ENCODE measurements around the gene TMED8.

Gene TMED8

DNA sequence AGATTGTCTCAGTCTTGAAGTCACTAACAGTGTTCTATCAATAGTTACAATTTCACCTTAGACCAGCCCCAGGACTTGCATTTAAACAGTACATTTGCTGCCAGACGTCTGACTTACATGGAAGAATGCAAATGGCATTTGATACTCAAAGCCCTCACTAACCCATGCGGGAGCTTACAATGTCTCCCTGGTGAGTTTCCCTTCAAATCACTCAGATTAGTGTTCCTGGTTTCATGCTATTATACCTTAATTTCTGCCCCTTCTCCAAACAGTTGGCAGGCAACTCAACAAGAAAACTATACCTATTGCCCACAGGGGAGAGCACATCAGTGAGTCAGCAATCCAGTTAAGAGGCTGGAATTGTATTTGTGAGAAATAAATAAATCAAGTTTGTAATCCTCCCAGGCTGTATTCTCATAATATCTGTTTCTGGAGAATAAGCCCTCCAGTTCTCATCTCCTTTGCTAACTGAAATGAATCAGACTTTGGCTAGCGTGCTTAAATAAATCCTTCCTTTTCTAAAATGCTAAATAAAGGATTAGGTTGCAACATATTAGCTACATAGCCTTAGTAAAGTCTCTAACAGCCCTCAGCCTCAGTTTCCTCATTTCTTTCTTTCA is 32.4 kb downstream of the TMED8 start:
- intact Hi-C loops (cut with DNase I; ENCODE audit: low total_unique reads), result no loop called here
- TF ChIP-seq, protein P1, sequence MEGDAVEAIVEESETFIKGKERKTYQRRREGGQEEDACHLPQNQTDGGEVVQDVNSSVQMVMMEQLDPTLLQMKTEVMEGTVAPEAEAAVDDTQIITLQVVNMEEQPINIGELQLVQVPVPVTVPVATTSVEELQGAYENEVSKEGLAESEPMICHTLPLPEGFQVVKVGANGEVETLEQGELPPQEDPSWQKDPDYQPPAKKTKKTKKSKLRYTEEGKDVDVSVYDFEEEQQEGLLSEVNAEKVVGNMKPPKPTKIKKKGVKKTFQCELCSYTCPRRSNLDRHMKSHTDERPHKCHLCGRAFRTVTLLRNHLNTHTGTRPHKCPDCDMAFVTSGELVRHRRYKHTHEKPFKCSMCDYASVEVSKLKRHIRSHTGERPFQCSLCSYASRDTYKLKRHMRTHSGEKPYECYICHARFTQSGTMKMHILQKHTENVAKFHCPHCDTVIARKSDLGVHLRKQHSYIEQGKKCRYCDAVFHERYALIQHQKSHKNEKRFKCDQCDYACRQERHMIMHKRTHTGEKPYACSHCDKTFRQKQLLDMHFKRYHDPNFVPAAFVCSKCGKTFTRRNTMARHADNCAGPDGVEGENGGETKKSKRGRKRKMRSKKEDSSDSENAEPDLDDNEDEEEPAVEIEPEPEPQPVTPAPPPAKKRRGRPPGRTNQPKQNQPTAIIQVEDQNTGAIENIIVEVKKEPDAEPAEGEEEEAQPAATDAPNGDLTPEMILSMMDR (IDR thresholded peaks at IDR 0.05), result no peak
- Histone ChIP-seq H3K36me3 (peaks cover 34 to 50% (median 36%) of the 10 kb centered on the region in 3 donors), H3K27me3 (no peaks in the 10 kb centered on the region), H3K4me1 (no peaks in the 10 kb centered on the region), H3K4me3 (no peak overlapping the region), H3K27ac (no peak overlapping the region), H3K9me3 (no peaks in the 10 kb centered on the region)
- no peak for DNase-seq

DNA sequence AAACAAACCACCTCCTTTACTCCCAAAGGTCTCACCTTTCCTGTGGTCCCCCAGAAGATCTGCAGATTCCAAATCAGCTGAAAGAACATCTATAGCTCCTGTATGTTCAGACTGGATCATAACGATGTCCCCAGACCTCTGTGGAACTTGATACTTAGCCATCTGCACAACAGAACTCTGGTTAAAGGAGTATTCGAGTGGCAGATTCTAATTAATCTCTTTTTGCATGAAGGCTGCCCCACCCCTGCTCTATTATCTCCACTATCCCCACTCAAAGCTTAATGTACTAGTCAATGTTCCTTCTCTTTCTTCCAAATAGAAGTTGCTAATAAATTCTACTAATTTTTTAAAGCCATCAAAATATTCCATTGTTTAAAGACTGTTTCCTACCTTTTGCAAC is 33.2 kb downstream of the TMED8 start:
- no peak for DNase-seq
- TF ChIP-seq, protein P1 (IDR thresholded peaks at IDR 0.05), result no peak
- H3K27me3 ChIP-seq, result no peaks in the 10 kb centered on the region
- H3K4me1 ChIP-seq, result no peaks in the 10 kb centered on the region
- H3K36me3 ChIP-seq, result peaks cover 34 to 54% (median 39%) of the 10 kb centered on the region in 3 donors
- no peak overlapping the region for H3K27ac ChIP-seq
- H3K9me3 ChIP-seq, result no peaks in the 10 kb centered on the region
- H3K4me3 ChIP-seq, result no peak overlapping the region
- intact Hi-C loops (cut with DNase I; ENCODE audit: low total_unique reads), result no loop called here

DNA sequence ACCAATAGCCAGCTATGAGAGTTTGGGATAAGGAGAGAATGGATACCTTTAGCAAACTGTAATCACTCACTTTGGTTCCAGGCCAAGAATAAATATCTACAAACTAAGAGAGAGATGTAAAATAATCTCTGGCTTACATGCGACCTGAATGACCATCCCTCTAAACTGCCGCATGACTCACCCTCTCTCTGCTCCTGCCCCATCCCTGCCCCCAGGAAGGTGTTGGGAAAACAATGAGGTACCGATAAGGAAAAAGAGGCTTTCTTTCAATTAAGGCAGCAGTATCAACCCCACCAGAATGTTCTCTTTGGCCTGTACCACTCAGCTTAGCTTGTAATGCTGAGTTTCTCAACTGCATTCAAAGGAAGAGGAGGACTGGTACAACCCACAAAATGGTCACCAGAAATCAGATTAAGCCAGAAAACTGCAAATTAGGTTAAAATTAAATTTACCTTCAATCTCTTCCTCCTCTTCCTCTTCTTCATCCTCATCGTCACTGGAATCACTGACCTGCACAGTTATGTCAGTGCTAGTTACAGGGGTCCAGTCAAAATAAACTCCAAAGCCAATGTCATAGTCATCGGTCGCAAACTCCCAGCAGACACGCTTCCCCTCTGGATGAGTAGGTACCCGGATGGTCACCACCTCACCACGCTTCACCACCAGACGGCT is 34.0 kb downstream of the TMED8 start:
- no peaks in the 10 kb centered on the region for H3K9me3 ChIP-seq
- intact Hi-C loops (cut with DNase I; ENCODE audit: low total_unique reads), result no loop called here
- TF ChIP-seq, protein P1 (IDR thresholded peaks at IDR 0.05), result no peak
- peaks cover 34 to 62% (median 39%) of the 10 kb centered on the region in 3 donors for H3K36me3 ChIP-seq
- no peak for DNase-seq
- no peaks in the 10 kb centered on the region for H3K4me1 ChIP-seq
- no peak overlapping the region for H3K27ac ChIP-seq
- H3K27me3 ChIP-seq, result no peaks in the 10 kb centered on the region
- H3K4me3 ChIP-seq, result no peak overlapping the region

DNA sequence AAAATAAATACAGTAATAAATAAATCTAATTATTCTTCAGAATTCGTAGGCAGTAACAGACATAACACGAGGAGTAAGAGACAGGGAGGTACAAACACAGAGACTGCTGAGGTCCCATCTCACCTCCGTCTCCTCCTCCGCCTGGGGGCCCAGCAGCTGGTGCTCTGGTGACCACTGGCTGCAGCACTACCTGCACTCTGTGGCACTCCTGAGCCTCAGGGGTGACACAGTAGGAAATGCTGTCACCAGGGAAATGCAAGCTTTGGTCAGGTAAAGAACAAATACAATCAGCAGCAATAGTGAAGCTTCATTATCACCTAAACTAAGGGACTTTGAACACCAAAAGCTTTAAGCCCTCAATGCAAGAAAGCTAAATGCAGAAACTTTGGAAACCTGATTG is 36.5 kb downstream of the TMED8 start:
- intact Hi-C loops (cut with DNase I; ENCODE audit: low total_unique reads), result no loop called here
- no peaks in the 10 kb centered on the region for H3K27me3 ChIP-seq
- no peaks in the 10 kb centered on the region for H3K9me3 ChIP-seq
- peaks cover 34 to 76% (median 44%) of the 10 kb centered on the region in 3 donors for H3K36me3 ChIP-seq
- TF ChIP-seq, protein P1 (IDR thresholded peaks at IDR 0.05), result no peak
- H3K4me3 ChIP-seq, result no peak overlapping the region
- no peaks in the 10 kb centered on the region for H3K4me1 ChIP-seq
- H3K27ac ChIP-seq, result no peak overlapping the region
- DNase-seq, result no peak

DNA sequence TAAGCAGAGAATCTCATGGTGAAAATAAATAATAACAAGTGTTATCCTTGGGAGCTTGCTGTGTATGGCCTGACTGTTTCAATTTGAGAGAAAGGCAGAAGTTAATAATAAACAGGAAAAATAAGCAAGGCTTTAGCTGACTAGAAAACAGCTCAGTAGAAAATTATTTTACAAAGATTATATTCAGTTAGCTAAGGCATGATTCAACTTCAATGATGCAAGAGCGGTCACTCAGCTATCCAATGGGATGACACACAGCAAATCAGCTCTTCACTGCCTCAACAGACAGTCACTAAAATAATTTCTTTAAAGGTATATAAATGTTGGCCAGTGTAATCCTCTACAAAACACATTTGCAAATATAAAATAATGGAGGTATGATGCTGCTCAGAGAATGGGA is 37.5 kb downstream of the TMED8 start:
- H3K4me1 ChIP-seq, result no peaks in the 10 kb centered on the region
- DNase-seq, result no peak
- no peak overlapping the region for H3K4me3 ChIP-seq
- intact Hi-C loops (cut with DNase I; ENCODE audit: low total_unique reads), result no loop called here
- TF ChIP-seq, protein P1 (IDR thresholded peaks at IDR 0.05), result no peak
- no peaks in the 10 kb centered on the region for H3K9me3 ChIP-seq
- H3K27ac ChIP-seq, result no peak overlapping the region
- H3K27me3 ChIP-seq, result no peaks in the 10 kb centered on the region
- peaks cover 34 to 79% (median 44%) of the 10 kb centered on the region in 3 donors for H3K36me3 ChIP-seq
